OCI-LY7 (cell line): ENCODE data around the gene ADPRHL1. TPM values are rescaled to one million over a fixed set of nuclear protein-coding genes. Genes with fewer than 3 reads are reported as not detected.
A peak's percentile ranks its signal among the peaks of the same experiment; 100 is the strongest.

Experiments used
- BruUV-seq: library from RNA; stranded (reverse); fragments of 400-500 nt; replicated peaks from 2 replicates; lab custom pipeline; 2021; lab: Mats Ljungman, UMichigan
- CTCF ChIA-PET: fragments of 300-600 bp; sonication (Branson Sonifier 250); formaldehyde crosslinking; loops from one replicate; lab custom pipeline; 2022; ENCODE audit warnings: antibody characterized with exemption; ENCODE audit not compliant: unreplicated experiment; lab: Charles Lee
- POLR2A ChIA-PET: fragments of 300-600 bp; sonication (Branson Sonifier 250); formaldehyde crosslinking; loops from one replicate; lab custom pipeline; 2022; ENCODE audit warnings: antibody characterized with exemption; lab: Charles Lee
- DNase-seq: peaks from one replicate; pipeline ENCODE4 v3.0.0-alpha.2; 2015; ENCODE audit warnings: low spot score
- H2AFZ ChIP-seq: fragments of 200-600 bp; sonication (generic), shearing (Covaris generic); 2 replicates; pipeline ENCODE4 v1.6.1; 2014; ENCODE audit warnings: mild to moderate bottlenecking, antibody characterized with exemption, low read length, moderate library complexity
- H3K27ac ChIP-seq: fragments of 200-600 bp; sonication (generic); 2 replicates; pipeline ENCODE4 v1.5.1; 2014; ENCODE audit warnings: mixed run types, low read depth, mild to moderate bottlenecking, moderate library complexity, low read length, inconsistent platforms; ENCODE audit not compliant: poor library complexity, severe bottlenecking
- H3K36me3 ChIP-seq: fragments of 200-600 bp; sonication (generic); 2 replicates; pipeline ENCODE4 v1.6.1; 2014; ENCODE audit warnings: mild to moderate bottlenecking, antibody characterized with exemption, low read length, moderate library complexity, mixed read lengths; ENCODE audit not compliant: insufficient read depth
- H3K4me1 ChIP-seq: fragments of 200-600 bp; sonication (generic); 2 replicates; pipeline ENCODE4 v1.5.1; 2014; ENCODE audit warnings: mild to moderate bottlenecking, low read length; ENCODE audit not compliant: insufficient read depth, poor library complexity, severe bottlenecking
- H3K4me2 ChIP-seq: fragments of 200-600 bp; sonication (generic); 2 replicates; pipeline ENCODE4 v1.6.1; 2014; ENCODE audit warnings: mild to moderate bottlenecking, low read length
- H3K4me3 ChIP-seq: fragments of 200-600 bp; sonication (generic); 2 replicates; pipeline ENCODE4 v1.5.1; 2014; ENCODE audit warnings: mild to moderate bottlenecking, low read depth, low read length; ENCODE audit not compliant: poor library complexity, severe bottlenecking
- H3K79me2 ChIP-seq: fragments of 200-600 bp; sonication (generic); 2 replicates; pipeline ENCODE4 v1.6.1; 2016; ENCODE audit warnings: low read depth, mild to moderate bottlenecking, low read length, moderate library complexity, mixed read lengths; ENCODE audit not compliant: insufficient read depth
- H3K9me2 ChIP-seq: fragments of 200-600 bp; sonication (generic); 2 replicates; pipeline ENCODE4 v1.6.1; 2016; ENCODE audit warnings: mild to moderate bottlenecking, low read length, mixed read lengths; ENCODE audit not compliant: insufficient read depth
- H3K9me3 ChIP-seq: fragments of 200-600 bp; sonication (generic); 2 replicates; pipeline ENCODE4 v1.6.1; 2014; ENCODE audit warnings: mild to moderate bottlenecking, mixed run types, low read length, mixed read lengths
- H4K20me1 ChIP-seq: fragments of 200-600 bp; sonication (generic); 2 replicates; pipeline ENCODE4 v1.6.1; 2014; ENCODE audit warnings: mild to moderate bottlenecking, antibody characterized with exemption, low read length, moderate library complexity, mixed read lengths; ENCODE audit not compliant: insufficient read depth
- CTCF ChIP-seq: fragments of 200-600 bp; sonication (generic); conservative IDR thresholded peaks from 2 replicates; pipeline ENCODE4 v1.5.1; 2014; ENCODE audit warnings: mild to moderate bottlenecking, antibody characterized with exemption, low read length, moderate library complexity, mixed read lengths
- EZH2phosphoT487 ChIP-seq: fragments of 200-600 bp; sonication (generic); IDR thresholded peaks from 2 replicates; pipeline ENCODE4 v1.6.1; 2018; ENCODE audit warnings: low read depth, borderline replicate concordance, mild to moderate bottlenecking, mixed run types, antibody characterized with exemption, low read length, moderate library complexity, mixed read lengths
- intact Hi-C: fragments of 100-400 bp; cut with micrococcal nuclease; formaldehyde crosslinking; loops from one replicate; pipeline ENCODE4 v1.10.0; 2022; ENCODE audit not compliant: unreplicated experiment
- total RNA-seq, 2 experiments: library from RNA; depleted of rRNA in 1 of 2; stranded (reverse); fragments of >200 nt in 1 of 2; shearing (Covaris generic) in 1 of 2; gene quantifications; 2 replicates each; pipeline ENCODE4 v1.2.3, GENCODE V29; 2014 to 2022

ADPRHL1 gene
- total RNA-seq, 2 experiments from 2014 or later: 2.5 to 6.2 TPM

- peak overlapping the region; percentile 86; the same call in 1 of the 2 replicates for H2AFZ ChIP-seq
- H3K4me1 ChIP-seq: peaks cover 5% of the 10 kb centered on the region
- no peaks in the 10 kb centered on the region for H4K20me1 ChIP-seq
- H3K27ac ChIP-seq: no peak overlapping the region
- H3K9me3 ChIP-seq: no peaks in the 10 kb centered on the region
- ChIA-PET POLR2A (no interaction called here), CTCF (no interaction called here)
- H3K79me2 ChIP-seq: no peaks in the 10 kb centered on the region
- DNase-seq: no peak
- peak overlapping the region; percentile 77 for H3K4me3 ChIP-seq
- H3K4me2 ChIP-seq: peak overlapping the region; percentile 77
- H3K36me3 ChIP-seq: no peaks in the 10 kb centered on the region
- intact Hi-C loops: loop anchor here (1.0 to 5.0 kb wide), 3 partner anchors 55 to 117 kb away; partner anchors contain the start of gene LAMP1
- no peaks in the 10 kb centered on the region for H3K9me2 ChIP-seq
- no TSS peak for BruUV-seq
- TF ChIP-seq CTCF (0 out of 2 replicates have a peak, but pooled peaks have one; percentile 8), EZH2phosphoT487 (no peak)
These were observed 59.0 kb downstream of the ADPRHL1 start for GRCh38 chr13:113394339-113394640.

- Histone ChIP-seq H3K4me3 (peak overlapping the region; percentile 77), H3K9me2 (no peaks in the 10 kb centered on the region), H3K4me1 (peaks cover 5% of the 10 kb centered on the region), H3K79me2 (no peaks in the 10 kb centered on the region), H3K9me3 (no peaks in the 10 kb centered on the region), H3K36me3 (no peaks in the 10 kb centered on the region), H2AFZ (peak overlapping the region; percentile 88), H3K4me2 (peak overlapping the region; percentile 82), H3K27ac (peak overlapping the region; percentile 17), H4K20me1 (no peaks in the 10 kb centered on the region)
- no TSS peak for BruUV-seq
- ChIA-PET CTCF (interaction anchor here (0.6 kb wide), 1 partner anchor 143 kb away, joined by 3 read pairs; no protein-coding TSS in a partner anchor), POLR2A (no interaction called here)
- DNase-seq: peak; percentile 84
- intact Hi-C loops: loop anchor here (1.0 to 5.0 kb wide), 3 partner anchors 56 to 116 kb away; partner anchors contain the start of gene LAMP1
- TF ChIP-seq EZH2phosphoT487: no peak
- TF ChIP-seq CTCF: peak; percentile 63
These were observed 59.5 kb downstream of the ADPRHL1 start for GRCh38 chr13:113393563-113394338.

GRCh38 chr13:113393226-113393562, 60.1 kb downstream of the ADPRHL1 start:
- CTCF ChIA-PET: no interaction called here
- Histone ChIP-seq H3K4me3 (peak overlapping the region; percentile 77), H3K4me1 (peaks cover 5% of the 10 kb centered on the region), H3K79me2 (no peaks in the 10 kb centered on the region), H2AFZ (peak overlapping the region; percentile 88; the same call in 1 of the 2 replicates), H4K20me1 (no peaks in the 10 kb centered on the region), H3K36me3 (no peaks in the 10 kb centered on the region), H3K9me3 (no peaks in the 10 kb centered on the region), H3K4me2 (peak overlapping the region; percentile 82), H3K9me2 (no peaks in the 10 kb centered on the region), H3K27ac (no peak overlapping the region)
- peak; percentile 9 for DNase-seq
- BruUV-seq: no TSS peak
- TF ChIP-seq EZH2phosphoT487: no peak
- TF ChIP-seq CTCF: no peak
- intact Hi-C loops: loop anchor here (5.0 kb wide), 2 partner anchors 96 to 116 kb away; partner anchors contain the start of gene LAMP1
- POLR2A ChIA-PET: no interaction called here
